GM20431 (cell line): ENCODE results near the gene ADARB2.
"Not testable (repeated sequence)": the region's sequence is repeated elsewhere in the genome, so short reads cannot be mapped to it uniquely, and the experiment has no call there.

Experiments used
- in situ Hi-C: fragments of 300-500 bp; cut with MseI, MboI; formaldehyde crosslinking; loops from one replicate; pipeline ENCODE4 v1.15.0; 2020; ENCODE audit warnings: low sequenced_read_pairs; ENCODE audit not compliant: unreplicated experiment

The ADARB2 gene

DNA sequence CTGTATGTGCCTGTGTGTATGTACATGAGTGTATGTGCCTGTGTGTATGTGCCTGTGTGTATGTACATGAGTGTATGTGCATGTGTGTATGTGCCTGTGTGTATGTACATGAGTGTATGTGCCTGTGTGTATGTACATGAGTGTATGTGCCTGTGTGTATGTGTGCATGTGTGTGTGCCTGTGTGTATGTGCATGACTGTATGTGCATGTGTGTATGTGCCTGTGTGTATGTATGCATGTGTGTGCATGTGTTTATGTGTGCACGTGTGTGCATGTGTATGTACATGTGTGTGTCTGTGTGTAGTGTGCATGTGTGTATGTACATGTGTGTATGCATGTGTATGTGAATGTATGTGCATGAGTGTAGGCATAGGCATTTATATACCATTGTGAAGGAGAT, 274.8 kb downstream of the ADARB2 start:
- in situ Hi-C loops: no loop called here

DNA sequence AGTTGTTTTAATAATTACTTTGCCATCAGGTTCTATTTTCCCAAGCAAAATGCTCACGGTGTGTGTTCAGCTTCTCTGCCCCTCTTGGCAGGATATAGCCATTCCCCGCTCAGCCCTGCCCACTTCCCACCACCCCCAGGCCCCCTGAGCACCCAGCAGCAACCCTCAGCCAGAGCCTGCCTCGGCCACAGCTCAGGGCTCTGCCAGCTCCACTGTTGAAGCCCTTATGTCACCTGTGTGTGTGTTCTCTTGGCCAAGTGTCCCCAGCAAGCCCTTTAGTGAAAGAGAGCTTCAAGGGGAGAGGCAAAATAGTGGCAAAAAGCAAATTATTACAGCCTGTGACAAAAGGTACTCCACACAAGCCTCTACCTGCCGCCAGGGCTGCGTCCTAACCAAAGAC, 275.3 kb downstream of the ADARB2 start:
- in situ Hi-C loops: no loop called here

- in situ Hi-C loops: no loop called here
Measured at GRCh38 chr10:1461016-1461415, 276.3 kb downstream of the ADARB2 start.

DNA sequence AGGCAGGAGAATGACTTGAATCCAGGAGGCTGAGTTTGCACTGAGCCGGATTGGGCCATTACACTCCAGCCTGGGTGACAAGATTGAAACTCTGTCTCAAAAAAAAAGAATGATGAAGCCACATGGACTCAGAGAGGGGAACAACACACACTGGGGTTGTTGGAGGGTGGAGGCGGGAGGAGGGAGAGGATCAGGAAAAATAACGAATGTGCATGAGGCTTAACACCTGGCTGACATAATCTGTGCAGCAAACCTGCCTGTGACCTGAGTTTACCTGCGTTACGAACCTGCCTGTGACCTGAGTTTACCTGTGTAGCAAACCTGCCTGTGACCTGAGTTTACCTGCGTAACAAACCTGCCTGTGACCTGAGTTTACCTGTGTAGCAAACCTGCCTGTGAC, 277.7 kb downstream of the ADARB2 start:
- in situ Hi-C loops: not testable (repeated sequence)

GRCh38 chr10:1454951-1455350, 282.4 kb downstream of the ADARB2 start:
- in situ Hi-C loops: no loop called here

DNA sequence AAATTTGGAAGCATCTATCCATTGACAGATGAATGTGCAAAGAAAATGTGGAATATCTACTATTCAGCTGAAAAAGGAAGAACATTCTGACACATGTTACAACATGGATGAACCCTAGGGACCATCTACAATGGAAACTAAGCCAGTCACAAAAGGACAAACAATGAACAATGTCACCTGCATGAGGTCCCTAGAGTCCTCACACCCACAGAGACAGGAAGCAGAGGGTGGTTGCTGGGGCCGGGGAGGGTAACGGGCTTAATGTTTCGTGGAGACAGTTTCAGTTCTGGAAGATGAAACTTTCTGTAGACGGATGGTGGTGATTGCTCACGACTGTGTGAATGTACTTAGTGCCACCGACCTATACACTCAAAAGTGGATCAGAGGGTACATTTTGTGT, 282.9 kb downstream of the ADARB2 start:
- in situ Hi-C loops: no loop called here

GRCh38 chr10:1452777-1453176, 284.5 kb downstream of the ADARB2 start:
- in situ Hi-C loops: no loop called here

DNA sequence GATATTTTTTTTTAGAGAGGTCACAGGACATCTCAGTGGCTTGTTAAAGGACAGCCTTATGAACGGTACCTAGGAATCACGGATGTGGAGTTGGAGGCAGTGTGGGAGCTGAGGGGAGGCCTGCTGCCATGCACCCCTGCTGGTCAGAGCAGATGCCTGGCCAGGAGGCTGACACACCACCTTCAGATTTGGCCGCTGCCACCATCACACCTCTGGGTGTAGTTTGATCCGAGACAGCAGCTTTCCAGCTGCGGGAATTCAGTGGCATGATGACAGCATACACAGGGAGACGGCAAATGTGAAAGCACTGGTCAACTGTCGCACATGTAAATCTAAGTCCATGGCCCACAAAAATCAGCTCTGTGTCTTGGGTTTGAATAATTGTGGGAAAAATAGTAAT, 285.4 kb downstream of the ADARB2 start:
- in situ Hi-C loops: no loop called here

DNA sequence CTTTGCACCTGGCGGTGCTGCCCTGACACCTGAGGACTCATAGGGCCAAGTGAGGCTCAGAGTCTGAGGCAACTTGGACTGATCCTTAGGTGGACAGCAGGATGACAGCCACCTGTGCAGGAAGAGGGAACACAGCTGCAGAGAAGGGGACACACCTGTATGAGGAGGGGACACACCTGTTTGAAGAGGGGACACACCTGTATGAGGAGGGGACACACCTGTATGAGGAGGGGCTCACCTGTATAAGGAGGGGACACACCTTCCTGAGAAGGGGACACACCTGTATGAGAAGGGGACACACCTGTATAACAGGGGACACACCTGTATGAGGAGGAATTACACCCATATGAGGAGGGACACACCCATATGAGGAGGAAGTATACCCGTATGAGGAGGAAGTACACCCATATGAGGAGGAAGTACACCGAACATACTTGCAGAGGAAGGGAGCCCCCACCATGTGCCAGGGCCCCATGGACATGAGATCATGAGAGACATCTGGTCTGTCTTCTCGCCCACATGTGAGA, 285.9 kb downstream of the ADARB2 start:
- in situ Hi-C loops: no loop called here

DNA sequence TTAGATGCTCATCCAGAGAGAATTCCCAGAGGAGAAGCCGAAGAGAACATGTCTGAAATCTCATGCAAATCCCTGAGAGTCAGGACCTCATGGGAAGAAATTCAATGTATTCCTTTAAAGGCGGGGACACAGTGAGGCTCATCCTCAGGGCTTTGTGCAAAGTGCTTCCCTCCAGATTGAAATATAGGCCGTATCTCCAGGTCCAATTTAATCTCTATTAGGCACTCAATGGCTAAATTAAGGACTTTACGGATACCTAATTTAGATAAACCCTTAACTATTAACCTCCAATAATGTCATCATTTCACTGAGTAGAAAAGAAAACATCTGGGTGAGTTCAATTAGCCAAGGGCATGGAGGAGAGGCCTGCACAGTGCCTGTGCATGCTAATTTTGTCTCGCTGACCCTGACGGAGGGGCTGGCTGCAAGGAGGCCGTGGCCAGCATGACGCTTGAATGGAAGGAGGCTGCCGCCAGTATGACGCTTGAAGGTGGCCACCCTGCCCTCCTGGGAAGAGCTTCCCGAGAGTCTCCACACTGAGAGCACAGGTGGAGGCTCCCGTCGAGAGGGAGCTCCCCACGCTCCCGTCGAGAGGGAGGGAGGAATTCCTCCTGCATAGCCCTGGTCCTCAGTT, 287.6 kb downstream of the ADARB2 start:
- in situ Hi-C loops: no loop called here

- in situ Hi-C loops: no loop called here
Measured at GRCh38 chr10:1449021-1449420, 288.3 kb downstream of the ADARB2 start.

- in situ Hi-C loops: no loop called here
Measured at GRCh38 chr10:1448252-1448930, 288.9 kb downstream of the ADARB2 start.

GRCh38 chr10:1444826-1445225, 292.5 kb downstream of the ADARB2 start:
- in situ Hi-C loops: no loop called here

- in situ Hi-C loops: no loop called here
Measured at GRCh38 chr10:1440897-1441296, 296.4 kb downstream of the ADARB2 start.

DNA sequence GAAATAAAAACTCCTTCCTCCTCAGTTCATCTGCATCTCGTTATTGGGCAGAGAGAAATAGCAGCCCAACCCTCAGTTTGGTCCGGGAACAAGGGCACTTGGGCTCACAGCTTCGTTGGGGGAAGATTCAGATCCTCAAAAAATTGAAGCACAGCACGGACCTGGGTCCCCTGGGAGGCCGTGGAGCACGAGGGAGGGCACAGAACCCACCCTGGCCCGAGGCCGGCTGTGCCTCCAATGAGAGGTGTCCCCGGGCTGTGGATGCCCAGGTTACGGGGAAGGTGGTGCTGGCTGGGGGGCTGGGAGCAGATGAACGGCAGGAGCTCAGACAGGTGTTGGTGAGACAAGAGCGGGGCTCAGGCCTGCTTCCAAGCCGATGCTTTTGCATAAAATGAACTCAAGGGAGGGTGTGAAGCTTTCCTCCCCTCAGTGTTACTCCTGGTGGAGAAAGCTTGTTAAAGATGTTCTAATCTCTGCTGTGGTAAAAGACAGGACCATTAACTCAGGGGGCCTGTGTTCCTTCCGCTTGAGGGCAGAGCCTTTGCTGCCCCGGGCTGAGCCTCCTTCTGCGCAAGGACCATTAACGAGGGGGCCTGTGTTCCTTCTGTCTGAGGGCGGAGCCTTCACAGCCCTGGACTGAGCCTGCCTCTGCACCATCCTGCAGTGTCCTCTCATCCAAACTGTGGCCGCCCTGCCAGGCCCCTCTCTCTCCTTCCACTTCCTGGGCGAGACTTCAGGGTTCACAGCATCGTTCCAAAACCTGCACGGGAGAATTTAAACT, 302.2 kb downstream of the ADARB2 start:
- in situ Hi-C loops: no loop called here

- in situ Hi-C loops: no loop called here
Measured at GRCh38 chr10:1434202-1434601, 303.1 kb downstream of the ADARB2 start.

DNA sequence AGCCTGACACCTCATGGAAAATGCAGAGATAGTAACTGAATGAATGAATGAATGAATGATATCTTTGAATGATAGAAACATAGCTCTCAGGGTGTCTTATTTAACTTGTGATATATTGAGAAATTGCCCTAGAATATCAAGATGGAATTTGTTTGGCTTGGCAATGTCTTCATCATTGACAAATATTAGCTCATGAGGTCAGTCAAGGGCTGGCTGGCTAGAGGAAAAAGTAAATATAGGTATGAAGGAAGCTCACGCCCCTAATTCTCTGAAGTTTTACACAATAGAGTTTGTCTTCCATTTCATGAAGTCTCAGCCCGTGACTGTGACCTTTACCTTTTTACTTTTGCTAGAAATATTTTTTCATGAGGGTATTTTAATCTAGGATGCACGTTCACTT, 305.2 kb downstream of the ADARB2 start:
- in situ Hi-C loops: no loop called here

DNA sequence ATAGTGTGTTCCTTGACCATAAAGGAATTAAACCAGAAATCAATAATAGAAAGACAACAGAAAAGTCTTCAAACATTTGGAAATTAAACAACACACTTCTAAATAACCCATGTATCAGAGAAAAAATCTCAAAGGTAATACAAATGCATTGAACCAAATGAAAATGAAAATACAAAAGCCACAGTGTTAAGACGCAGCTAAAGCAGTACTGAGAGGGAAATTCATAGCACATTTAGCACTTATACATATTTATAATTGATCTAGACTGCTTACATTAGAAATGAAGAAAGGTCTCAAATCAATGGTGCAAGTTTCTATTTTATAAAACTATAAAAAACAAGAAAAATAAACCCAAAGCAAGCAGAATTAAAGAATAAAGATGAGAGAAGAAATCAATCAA, 306.1 kb downstream of the ADARB2 start:
- in situ Hi-C loops: no loop called here

DNA sequence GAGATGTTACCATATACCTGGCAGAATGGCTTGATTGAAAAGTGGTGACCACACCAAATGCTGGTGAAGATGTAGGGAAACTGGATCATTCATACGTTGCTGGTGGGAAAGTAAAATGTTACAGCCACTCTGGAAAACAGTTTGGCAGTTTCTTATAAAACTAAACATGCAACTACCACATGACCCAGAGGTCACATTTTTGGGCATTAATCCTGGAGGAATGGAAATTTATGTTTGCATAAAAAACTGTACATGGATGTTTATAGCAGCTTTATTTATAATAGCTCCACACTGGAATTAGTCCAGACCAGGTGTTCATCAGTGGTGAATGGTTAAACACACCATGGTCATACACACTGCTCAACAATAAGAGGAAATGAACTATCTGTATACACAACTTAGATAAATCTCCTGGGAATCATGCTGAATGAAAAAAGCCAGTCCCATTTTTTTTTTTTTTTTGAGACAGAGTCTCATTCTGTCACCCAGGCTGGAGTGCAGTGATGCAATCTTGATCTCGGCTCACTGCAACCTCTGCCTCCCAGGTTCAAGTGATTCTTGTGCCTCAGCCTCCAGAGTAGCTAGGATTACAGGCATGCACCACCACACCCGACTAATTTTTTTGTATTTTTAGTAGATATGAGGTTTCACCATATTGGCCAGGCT, 309.7 kb downstream of the ADARB2 start:
- in situ Hi-C loops: not testable (repeated sequence)

- in situ Hi-C loops: no loop called here
Measured at GRCh38 chr10:1426786-1427185, 310.5 kb downstream of the ADARB2 start.

DNA sequence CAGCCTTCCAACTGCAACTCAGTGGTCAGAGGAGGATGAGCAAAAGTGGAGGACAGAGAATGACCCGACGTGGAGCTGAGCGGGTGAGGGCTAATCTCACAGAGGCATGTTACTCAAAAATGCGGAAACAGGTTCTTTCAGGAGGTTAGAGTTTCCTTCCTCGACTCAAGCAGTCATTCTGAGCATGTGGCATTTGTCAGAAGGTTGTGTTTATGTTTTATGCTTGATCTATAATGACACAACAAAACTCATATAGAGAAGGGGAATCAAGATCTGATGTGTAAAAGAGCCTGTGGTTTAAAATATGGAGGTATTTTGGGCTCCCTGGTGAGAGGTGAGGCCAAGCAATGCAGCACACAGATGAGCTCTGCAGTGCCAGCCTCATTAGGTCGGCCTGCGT, 311.4 kb downstream of the ADARB2 start:
- in situ Hi-C loops: no loop called here
